Astrocyte of the cerebellum (primary cell): ENCODE data around the gene OR51B2.

Experiments
- DNase-seq: peaks from one replicate; pipeline ENCODE4 v3.0.0-alpha.2; 2011; ENCODE audit warnings: low read depth
- H3K4me3 ChIP-seq: 2 replicates; pipeline ENCODE4 v1.5.1; 2011; ENCODE audit warnings: mild to moderate bottlenecking, low read depth, low read length, moderate library complexity
- in situ Hi-C: cut with HindIII; loops from 2 replicates; pipeline ENCODE4 v1.10.0; 2017; ENCODE audit warnings: low sequenced_read_pairs
- TF ChIP-seq, protein P1 (sequence below): IDR thresholded peaks from 2 replicates; pipeline ENCODE4 v1.5.1; 2012; ENCODE audit warnings: low read length, low read depth, moderate library complexity, mild to moderate bottlenecking; ENCODE audit errors: missing control alignments

Gene OR51B2

DNA sequence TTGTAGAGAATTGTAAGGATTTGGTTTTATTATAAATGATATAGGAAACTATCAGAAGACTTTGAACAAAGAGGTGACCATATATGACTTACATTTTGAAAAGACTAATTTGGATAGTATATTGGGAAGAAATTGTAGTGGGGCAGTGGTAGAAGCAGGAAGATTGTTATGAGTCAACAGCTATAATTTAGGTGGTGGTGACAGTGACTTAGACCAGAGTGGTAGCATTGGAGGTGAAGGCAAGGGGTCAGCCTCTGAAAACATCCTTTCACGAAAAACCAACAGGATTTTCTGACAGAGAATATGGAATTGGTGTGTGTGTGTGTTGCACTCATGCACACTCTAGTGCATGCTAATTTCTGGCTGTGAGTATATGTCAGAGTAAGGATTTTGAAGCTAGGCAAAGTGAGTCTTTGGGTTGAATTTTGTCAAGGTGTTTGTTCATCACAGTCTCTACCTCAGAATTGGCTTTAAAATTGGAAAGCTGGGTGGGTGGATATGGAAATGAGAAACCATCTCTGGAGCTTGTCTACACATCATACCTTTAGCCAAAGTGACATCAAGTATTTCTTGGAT, 46.2 kb downstream of the OR51B2 start:
- H3K4me3 ChIP-seq = no peak overlapping the region
- TF ChIP-seq, protein P1, sequence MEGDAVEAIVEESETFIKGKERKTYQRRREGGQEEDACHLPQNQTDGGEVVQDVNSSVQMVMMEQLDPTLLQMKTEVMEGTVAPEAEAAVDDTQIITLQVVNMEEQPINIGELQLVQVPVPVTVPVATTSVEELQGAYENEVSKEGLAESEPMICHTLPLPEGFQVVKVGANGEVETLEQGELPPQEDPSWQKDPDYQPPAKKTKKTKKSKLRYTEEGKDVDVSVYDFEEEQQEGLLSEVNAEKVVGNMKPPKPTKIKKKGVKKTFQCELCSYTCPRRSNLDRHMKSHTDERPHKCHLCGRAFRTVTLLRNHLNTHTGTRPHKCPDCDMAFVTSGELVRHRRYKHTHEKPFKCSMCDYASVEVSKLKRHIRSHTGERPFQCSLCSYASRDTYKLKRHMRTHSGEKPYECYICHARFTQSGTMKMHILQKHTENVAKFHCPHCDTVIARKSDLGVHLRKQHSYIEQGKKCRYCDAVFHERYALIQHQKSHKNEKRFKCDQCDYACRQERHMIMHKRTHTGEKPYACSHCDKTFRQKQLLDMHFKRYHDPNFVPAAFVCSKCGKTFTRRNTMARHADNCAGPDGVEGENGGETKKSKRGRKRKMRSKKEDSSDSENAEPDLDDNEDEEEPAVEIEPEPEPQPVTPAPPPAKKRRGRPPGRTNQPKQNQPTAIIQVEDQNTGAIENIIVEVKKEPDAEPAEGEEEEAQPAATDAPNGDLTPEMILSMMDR = no peak
- in situ Hi-C loops = no loop called here
- DNase-seq = no peak

DNA sequence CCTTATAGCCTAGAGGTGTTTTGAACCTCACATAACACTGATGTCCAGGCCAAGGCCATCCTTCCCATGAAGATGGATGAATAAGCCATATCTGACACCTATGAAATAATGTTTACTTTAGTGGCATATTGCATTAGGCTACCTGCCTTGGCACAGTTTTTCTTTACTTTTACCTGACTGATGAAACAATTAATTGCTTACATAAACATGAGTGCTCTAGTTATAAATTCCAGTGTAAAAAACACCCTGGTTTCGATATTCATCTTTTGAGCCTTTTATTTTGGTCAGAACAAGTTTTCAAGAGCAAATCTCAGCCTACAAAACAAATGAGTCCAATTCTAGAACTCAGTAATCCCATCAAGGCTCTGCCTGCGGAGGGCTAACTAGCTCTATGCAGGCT, 47.4 kb downstream of the OR51B2 start:
- TF ChIP-seq, protein P1 = no peak
- in situ Hi-C loops = no loop called here
- H3K4me3 ChIP-seq = no peak overlapping the region
- DNase-seq = no peak

DNA sequence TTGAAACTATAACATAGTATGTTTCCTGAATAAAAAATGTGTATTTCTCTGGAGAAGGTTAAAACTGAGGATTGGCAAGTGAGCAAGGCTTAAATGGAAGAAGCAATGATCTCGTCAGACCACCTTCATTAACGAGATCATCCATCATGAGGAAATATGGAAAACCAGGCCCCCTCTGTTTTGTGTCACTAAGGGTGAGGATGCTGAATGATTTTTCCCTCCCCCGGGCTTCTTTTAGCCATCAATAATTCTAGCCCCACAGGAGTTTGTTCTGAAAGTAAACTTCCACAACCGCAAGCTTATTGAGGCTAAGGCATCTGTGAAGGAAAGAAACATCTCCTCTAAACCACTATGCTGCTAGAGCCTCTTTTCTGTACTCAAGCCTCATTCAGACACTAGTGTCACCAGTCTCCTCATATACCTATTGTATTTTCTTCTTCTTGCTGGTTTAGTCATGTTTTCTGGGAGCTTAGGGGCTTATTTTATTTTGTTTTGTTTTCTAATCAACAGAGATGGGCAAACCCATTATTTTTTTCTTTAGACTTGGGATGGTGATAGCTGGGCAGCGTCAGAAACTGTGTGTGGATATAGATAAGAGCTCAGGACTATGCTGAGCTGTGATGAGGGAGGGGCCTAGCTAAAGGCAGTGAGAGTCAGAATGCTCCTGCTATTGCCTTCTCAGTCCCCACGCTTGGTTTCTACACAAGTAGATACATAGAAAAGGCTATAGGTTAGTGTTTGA, 48.6 kb downstream of the OR51B2 start:
- H3K4me3 ChIP-seq = no peak overlapping the region
- no peak for DNase-seq
- TF ChIP-seq, protein P1 = no peak
- in situ Hi-C loops = no loop called here

DNA sequence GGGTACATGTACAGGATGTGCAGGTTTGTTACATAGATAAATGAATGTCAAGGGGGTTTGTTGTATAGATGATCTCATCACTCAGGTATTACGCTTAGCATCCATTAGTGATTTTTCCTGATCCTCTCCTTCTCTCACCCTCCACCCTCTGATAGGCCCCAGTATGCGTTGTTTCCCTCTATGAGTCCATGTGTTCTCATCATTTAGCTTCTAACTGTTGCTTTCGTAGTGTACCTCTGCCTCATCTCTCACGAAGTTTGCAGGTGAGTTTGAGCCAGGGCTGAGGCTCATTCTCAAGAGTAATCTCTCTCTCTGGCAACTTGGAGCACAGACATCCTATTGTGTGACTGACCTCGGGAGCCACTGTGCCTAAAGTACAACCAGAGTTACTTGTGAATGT, 49.7 kb downstream of the OR51B2 start:
- TF ChIP-seq, protein P1 = no peak
- in situ Hi-C loops = no loop called here
- H3K4me3 ChIP-seq = no peak overlapping the region
- DNase-seq = no peak
